WTC11 (cell line): ENCODE results near the gene SETD9. TPM values are rescaled to one million over a fixed set of nuclear protein-coding genes. Genes with fewer than 3 reads are reported as not detected.

Source experiments
- ATAC-seq: fragments of 200-7000 bp; cut with Tn5 transposase; 2 replicates; pipeline ENCODE4 v1.10.0; 2021; ENCODE audit warnings: mild to moderate bottlenecking, moderate library complexity
- CTCF ChIA-PET: fragments of 300-600 bp; sonication (Branson Sonifier 250); formaldehyde crosslinking; loops from one replicate; lab custom pipeline; 2021; ENCODE audit warnings: antibody characterized with exemption; lab: Charles Lee
- POLR2A ChIA-PET: fragments of 350-600 bp; sonication (Branson Sonifier 250); formaldehyde crosslinking; loops from one replicate; lab custom pipeline; 2021; ENCODE audit warnings: antibody characterized with exemption; lab: Charles Lee
- DNase-seq: peaks from one replicate; pipeline ENCODE4 v3.0.0; 2021; ENCODE audit warnings: low spot score
- H3K27ac Mint-ChIP-seq: 2 replicates; pipeline ENCODE4 v1.8.0; 2021; ENCODE audit warnings: mixed read lengths
- H3K27me3 Mint-ChIP-seq: 2 replicates; pipeline ENCODE4 v1.8.0; 2021; ENCODE audit warnings: low read depth, mild to moderate bottlenecking, moderate library complexity, mixed read lengths
- H3K36me3 Mint-ChIP-seq: 2 replicates; pipeline ENCODE4 v1.8.0; 2021; ENCODE audit warnings: mixed read lengths
- H3K4me1 Mint-ChIP-seq: 2 replicates; pipeline ENCODE4 v1.8.0; 2022; ENCODE audit warnings: mixed read lengths
- H3K4me3 Mint-ChIP-seq: 2 replicates; pipeline ENCODE4 v1.8.0; 2021; ENCODE audit warnings: mild to moderate bottlenecking, moderate library complexity, mixed read lengths
- H3K9me3 Mint-ChIP-seq: 2 replicates; pipeline ENCODE4 v1.8.0; 2021; ENCODE audit warnings: mixed read lengths
- FOXK1 ChIP-seq: sonication (generic); formaldehyde crosslinking; IDR thresholded peaks from 2 replicates; pipeline ENCODE4 v1.8.0; 2022; ENCODE audit warnings: mild to moderate bottlenecking, moderate library complexity, missing genetic modification reagents
- MYBL2 ChIP-seq: sonication (generic); formaldehyde crosslinking; IDR thresholded peaks from 2 replicates; pipeline ENCODE4 v1.8.1; 2023; ENCODE audit warnings: mild to moderate bottlenecking, moderate library complexity, missing genetic modification reagents
- NFATC4 ChIP-seq: fragments of 250-450 bp; sonication (Bioruptor Pico); IDR thresholded peaks from 2 replicates; pipeline ENCODE4 v1.9.0; 2021; ENCODE audit warnings: mild to moderate bottlenecking
- RORB ChIP-seq: fragments of 250-450 bp; sonication (Bioruptor Pico); IDR thresholded peaks from 2 replicates; pipeline ENCODE4 v1.9.0; 2021; ENCODE audit warnings: mild to moderate bottlenecking
- TEAD1 ChIP-seq: sonication (generic); formaldehyde crosslinking; IDR thresholded peaks from 2 replicates; pipeline ENCODE4 v1.8.0; 2022; ENCODE audit warnings: mild to moderate bottlenecking, missing genetic modification reagents
- ZNF121 ChIP-seq: sonication (generic); formaldehyde crosslinking; IDR thresholded peaks from 2 replicates; pipeline ENCODE4 v1.8.0; 2023; ENCODE audit warnings: missing genetic modification reagents
- ZNF232 ChIP-seq: sonication (generic); formaldehyde crosslinking; IDR thresholded peaks from 2 replicates; pipeline ENCODE4 v1.8.0; 2022; ENCODE audit warnings: mild to moderate bottlenecking, missing genetic modification reagents
- ZNF671 ChIP-seq: fragments of 250-450 bp; sonication (Bioruptor Pico); IDR thresholded peaks from 2 replicates; pipeline ENCODE4 v1.8.0; 2021; ENCODE audit warnings: mild to moderate bottlenecking
- total RNA-seq: library from RNA; stranded (reverse); gene quantifications from 3 replicates; pipeline ENCODE4 v1.2.3, GENCODE V29; 2021
- TF ChIP-seq, protein P1 (sequence below): sonication (generic); formaldehyde crosslinking; IDR thresholded peaks from 2 replicates; pipeline ENCODE4 v1.8.1; 2022; ENCODE audit warnings: mild to moderate bottlenecking, missing genetic modification reagents, moderate library complexity, borderline replicate concordance
- TF ChIP-seq, protein P2 (sequence below): sonication (generic); formaldehyde crosslinking; IDR thresholded peaks from 2 replicates; pipeline ENCODE4 v1.8.1; 2023; ENCODE audit warnings: mild to moderate bottlenecking, missing genetic modification reagents, moderate library complexity
- TF ChIP-seq, protein P3 (sequence below): sonication (generic); formaldehyde crosslinking; IDR thresholded peaks from 2 replicates; pipeline ENCODE4 v1.8.1; 2023; ENCODE audit warnings: mild to moderate bottlenecking, missing genetic modification reagents, moderate library complexity
- TF ChIP-seq, protein P4 (sequence below): fragments of 200-600 bp; IDR thresholded peaks from 2 replicates; pipeline ENCODE4 v1.8.0; 2022; ENCODE audit warnings: antibody characterized with exemption

The SETD9 gene
- total RNA-seq, 1 experiment from 2014 or later, result 6.7 TPM

DNA sequence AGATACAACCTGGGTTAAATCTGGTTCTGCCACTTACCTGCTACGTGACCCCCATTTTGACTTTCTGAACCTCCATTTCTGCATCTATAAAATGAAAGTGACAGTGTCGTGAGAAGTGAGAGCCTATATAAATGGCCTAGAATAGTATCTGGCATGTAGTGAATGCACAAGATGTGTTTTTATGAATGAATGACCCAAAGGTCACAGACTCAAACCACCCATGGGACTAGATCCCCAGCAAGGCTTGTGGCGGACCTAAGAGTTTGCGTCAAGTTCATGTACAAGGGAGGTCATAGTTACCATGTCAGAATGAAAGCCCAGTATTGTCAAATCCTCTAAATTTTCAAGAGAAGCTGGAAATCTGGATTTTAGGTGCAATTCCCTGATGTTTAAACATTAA, 11.2 kb upstream of the SETD9 start (continued):
- TF ChIP-seq MYBL2 (no peak), ZNF232 (CRISPR knock-in tag) (no peak)
- TF ChIP-seq, protein P1, sequence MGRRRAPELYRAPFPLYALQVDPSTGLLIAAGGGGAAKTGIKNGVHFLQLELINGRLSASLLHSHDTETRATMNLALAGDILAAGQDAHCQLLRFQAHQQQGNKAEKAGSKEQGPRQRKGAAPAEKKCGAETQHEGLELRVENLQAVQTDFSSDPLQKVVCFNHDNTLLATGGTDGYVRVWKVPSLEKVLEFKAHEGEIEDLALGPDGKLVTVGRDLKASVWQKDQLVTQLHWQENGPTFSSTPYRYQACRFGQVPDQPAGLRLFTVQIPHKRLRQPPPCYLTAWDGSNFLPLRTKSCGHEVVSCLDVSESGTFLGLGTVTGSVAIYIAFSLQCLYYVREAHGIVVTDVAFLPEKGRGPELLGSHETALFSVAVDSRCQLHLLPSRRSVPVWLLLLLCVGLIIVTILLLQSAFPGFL (CRISPR knock-in tag), result no peak

DNA sequence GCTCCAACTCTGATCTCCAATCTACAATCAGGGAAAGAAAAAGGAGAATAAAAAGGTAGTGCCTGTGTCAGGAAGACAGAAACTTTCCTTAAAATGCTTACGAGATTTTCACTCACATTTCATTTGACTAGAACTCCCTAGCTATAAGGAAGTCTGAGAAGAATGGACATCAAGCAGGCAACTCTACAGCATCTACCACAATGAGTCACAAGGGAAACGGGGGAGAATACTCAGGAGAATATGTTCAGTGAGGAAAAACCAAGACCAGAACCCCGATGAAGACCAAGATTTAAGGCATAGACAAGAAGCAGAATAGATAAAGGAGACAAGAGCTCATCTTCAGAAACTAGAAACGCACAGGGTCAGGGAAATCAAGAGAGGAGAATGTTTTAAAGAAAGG, 9.0 kb upstream of the SETD9 start:
- no peaks in the 10 kb centered on the region for H3K4me1 Mint-ChIP-seq
- H3K9me3 Mint-ChIP-seq, result peaks cover 13% of the 10 kb centered on the region
- TF ChIP-seq, protein P2, sequence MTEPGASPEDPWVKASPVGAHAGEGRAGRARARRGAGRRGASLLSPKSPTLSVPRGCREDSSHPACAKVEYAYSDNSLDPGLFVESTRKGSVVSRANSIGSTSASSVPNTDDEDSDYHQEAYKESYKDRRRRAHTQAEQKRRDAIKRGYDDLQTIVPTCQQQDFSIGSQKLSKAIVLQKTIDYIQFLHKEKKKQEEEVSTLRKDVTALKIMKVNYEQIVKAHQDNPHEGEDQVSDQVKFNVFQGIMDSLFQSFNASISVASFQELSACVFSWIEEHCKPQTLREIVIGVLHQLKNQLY (CRISPR knock-in tag), result no peak
- no peak for TF ChIP-seq RORB (CRISPR knock-in tag)
- TF ChIP-seq, protein P3, sequence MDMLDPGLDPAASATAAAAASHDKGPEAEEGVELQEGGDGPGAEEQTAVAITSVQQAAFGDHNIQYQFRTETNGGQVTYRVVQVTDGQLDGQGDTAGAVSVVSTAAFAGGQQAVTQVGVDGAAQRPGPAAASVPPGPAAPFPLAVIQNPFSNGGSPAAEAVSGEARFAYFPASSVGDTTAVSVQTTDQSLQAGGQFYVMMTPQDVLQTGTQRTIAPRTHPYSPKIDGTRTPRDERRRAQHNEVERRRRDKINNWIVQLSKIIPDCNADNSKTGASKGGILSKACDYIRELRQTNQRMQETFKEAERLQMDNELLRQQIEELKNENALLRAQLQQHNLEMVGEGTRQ, result no peak
- TF ChIP-seq FOXK1 (CRISPR knock-in tag), result no peak
- no peak for TF ChIP-seq NFATC4 (CRISPR knock-in tag)
- POLR2A ChIA-PET, result no interaction called here
- ATAC-seq (no peak), DNase-seq (no peak)
- CTCF ChIA-PET, result interaction anchor here (1.0 to 2.0 kb wide), 8 partner anchors 9 to 630 kb away, joined by 3 to 15 read pairs (median 4); partner anchors contain the start of gene SETD9
- no peaks in the 10 kb centered on the region for H3K27me3 Mint-ChIP-seq
- no peak overlapping the region for H3K4me3 Mint-ChIP-seq
- H3K27ac Mint-ChIP-seq, result no peak overlapping the region
- no peaks in the 10 kb centered on the region for H3K36me3 Mint-ChIP-seq

DNA sequence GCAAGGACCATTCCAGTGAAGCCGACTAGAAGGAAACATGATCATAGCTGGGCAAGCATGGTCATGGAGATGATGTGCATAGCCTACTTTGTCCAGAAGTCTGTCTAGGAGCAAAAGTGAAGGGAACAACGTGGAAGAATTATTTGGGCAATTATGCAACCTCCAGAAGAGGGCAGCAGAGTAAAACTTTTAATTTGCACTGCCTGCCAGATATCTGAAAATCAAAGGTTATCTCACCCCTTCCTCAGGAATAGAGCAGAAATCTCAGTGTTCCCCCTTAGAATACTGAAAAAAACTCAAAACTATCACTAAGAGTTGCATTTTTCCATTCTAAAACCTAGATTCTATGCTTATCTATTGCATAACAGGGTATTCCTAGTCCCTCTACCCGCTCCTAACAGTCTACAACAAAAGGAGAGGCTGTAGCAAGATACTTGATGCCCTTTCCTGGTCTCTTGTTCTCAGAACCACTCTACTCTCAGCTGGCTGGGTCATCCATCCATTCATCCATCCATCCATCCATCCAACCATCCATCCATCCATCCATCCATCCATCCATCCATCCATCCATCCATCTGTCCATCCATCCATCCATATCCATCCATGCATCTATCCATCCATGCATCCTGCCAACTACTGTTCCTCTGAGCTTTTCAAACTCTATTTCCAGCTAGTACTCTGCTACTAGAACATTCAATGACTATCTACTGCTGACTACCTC, 8.4 kb upstream of the SETD9 start:
- TF ChIP-seq, protein P4, sequence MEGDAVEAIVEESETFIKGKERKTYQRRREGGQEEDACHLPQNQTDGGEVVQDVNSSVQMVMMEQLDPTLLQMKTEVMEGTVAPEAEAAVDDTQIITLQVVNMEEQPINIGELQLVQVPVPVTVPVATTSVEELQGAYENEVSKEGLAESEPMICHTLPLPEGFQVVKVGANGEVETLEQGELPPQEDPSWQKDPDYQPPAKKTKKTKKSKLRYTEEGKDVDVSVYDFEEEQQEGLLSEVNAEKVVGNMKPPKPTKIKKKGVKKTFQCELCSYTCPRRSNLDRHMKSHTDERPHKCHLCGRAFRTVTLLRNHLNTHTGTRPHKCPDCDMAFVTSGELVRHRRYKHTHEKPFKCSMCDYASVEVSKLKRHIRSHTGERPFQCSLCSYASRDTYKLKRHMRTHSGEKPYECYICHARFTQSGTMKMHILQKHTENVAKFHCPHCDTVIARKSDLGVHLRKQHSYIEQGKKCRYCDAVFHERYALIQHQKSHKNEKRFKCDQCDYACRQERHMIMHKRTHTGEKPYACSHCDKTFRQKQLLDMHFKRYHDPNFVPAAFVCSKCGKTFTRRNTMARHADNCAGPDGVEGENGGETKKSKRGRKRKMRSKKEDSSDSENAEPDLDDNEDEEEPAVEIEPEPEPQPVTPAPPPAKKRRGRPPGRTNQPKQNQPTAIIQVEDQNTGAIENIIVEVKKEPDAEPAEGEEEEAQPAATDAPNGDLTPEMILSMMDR, result peak; percentile 48; the same call in 1 of the 2 replicates
- no peak for TF ChIP-seq ZNF121 (CRISPR knock-in tag)
- POLR2A ChIA-PET, result no interaction called here
- Mint-ChIP-seq H3K4me3 (no peak overlapping the region), H3K36me3 (no peaks in the 10 kb centered on the region), H3K27ac (no peak overlapping the region), H3K27me3 (no peaks in the 10 kb centered on the region), H3K9me3 (peaks cover 13% of the 10 kb centered on the region), H3K4me1 (no peaks in the 10 kb centered on the region)
- CTCF ChIA-PET, result interaction anchor here (1.0 to 2.0 kb wide), 9 partner anchors 9 to 630 kb away, joined by 3 to 15 read pairs (median 3); partner anchors contain the start of gene SETD9
- ATAC-seq (peak; percentile 70), DNase-seq (peak; percentile 12)

DNA sequence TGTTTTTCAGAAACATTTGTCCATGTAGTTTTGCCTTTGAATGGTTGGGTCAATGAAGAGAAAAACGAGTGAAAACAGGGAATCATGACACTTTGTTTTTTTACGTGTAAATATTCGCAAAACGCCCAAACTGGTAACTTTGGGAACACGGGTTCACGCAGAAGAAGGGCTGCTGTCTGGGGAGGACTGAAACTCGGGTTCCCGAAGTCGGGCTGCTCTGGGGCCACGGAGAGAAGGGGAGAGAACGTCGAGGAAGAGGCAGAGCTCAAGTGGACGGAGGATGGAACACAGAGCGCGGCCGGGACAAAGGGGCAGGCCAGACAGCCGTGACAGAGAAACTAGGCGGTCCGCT, 478 bp upstream of the SETD9 start:
- Mint-ChIP-seq H3K4me3 (peak overlapping the region; percentile 89), H3K27ac (peak overlapping the region; percentile 98), H3K36me3 (peaks cover 6% of the 10 kb centered on the region), H3K4me1 (peaks cover 28% of the 10 kb centered on the region), H3K27me3 (no peaks in the 10 kb centered on the region; the same call in 1 of the 2 replicates), H3K9me3 (peaks cover 8% of the 10 kb centered on the region)
- POLR2A ChIA-PET, result interaction anchor here (0.7 to 2.6 kb wide), 5 partner anchors 9 to 264 kb away, joined by 3 to 29 read pairs (median 13); partner anchors contain the start of gene GPBP1
- DNase-seq (peak; percentile 65), ATAC-seq (peak; percentile 38)
- CTCF ChIA-PET, result interaction anchor here (0.6 to 3.3 kb wide), 5 partner anchors 8 to 973 kb away, joined by 3 to 22 read pairs (median 4); no protein-coding TSS in a partner anchor
- TF ChIP-seq ZNF671 (CRISPR knock-in tag) (no peak), TEAD1 (CRISPR knock-in tag) (peak; percentile 11; the same call in 1 of the 2 replicates)
